Ishikawa (cell line): ENCODE results near the gene PIWIL4.

Source experiments
- CEBPB ChIP-seq: IDR thresholded peaks from 2 replicates; pipeline ENCODE4 v1.6.1; 2012
- CREB1 ChIP-seq: IDR thresholded peaks from 2 replicates; pipeline ENCODE4 v1.6.1; 2012; ENCODE audit warnings: low read depth
- EGR1 ChIP-seq: IDR thresholded peaks from 2 replicates; pipeline ENCODE4 v1.6.1; 2012
- EP300 ChIP-seq: IDR thresholded peaks from 2 replicates; pipeline ENCODE4 v1.6.1; 2012; ENCODE audit warnings: borderline replicate concordance
- FOXM1 ChIP-seq: IDR thresholded peaks from 2 replicates; pipeline ENCODE4 v1.6.1; 2012; ENCODE audit warnings: low read depth, borderline replicate concordance
- MAX ChIP-seq: IDR thresholded peaks from 2 replicates; pipeline ENCODE4 v1.6.1; 2012
- NFIC ChIP-seq: IDR thresholded peaks from 2 replicates; pipeline ENCODE4 v1.6.1; 2012
- RAD21 ChIP-seq: IDR thresholded peaks from 2 replicates; pipeline ENCODE4 v1.6.1; 2012; ENCODE audit warnings: low read depth
- REST ChIP-seq: IDR thresholded peaks from 2 replicates; pipeline ENCODE4 v1.6.1; 2012; ENCODE audit warnings: low read depth, mild to moderate bottlenecking
- TAF1 ChIP-seq: IDR thresholded peaks from 2 replicates; pipeline ENCODE4 v1.6.1; 2012; ENCODE audit warnings: low read depth, mild to moderate bottlenecking
- TCF12 ChIP-seq: IDR thresholded peaks from 2 replicates; pipeline ENCODE4 v1.6.1; 2012; ENCODE audit warnings: low read depth
- TEAD4 ChIP-seq: IDR thresholded peaks from 2 replicates; pipeline ENCODE4 v1.6.1; 2012
- USF1 ChIP-seq: IDR thresholded peaks from 2 replicates; pipeline ENCODE4 v1.6.1; 2012
- YY1 ChIP-seq: IDR thresholded peaks from 2 replicates; pipeline ENCODE4 v1.6.1; 2012; ENCODE audit warnings: low read depth
- ZBTB7A ChIP-seq: IDR thresholded peaks from 2 replicates; pipeline ENCODE4 v1.6.1; 2012; ENCODE audit warnings: low read depth

PIWIL4 gene

DNA sequence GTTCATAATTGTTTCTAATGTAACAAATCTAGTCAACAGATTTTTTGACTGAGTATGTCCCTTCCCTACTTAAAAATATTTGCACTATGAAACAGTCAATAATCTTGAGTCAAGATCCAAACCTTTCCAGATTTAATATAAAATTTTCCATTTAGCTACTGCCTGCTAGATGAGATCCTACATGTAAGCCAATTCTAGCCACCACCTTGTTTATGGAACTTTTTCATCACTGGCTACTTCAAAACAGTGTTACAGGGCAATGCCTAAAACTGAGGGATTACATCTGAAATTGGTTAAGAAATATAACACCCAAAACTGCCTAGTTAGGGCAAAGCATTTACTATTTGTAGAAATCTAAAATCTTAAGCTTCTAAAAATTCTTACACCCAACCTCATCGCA lies 34.0 kb upstream of the PIWIL4 start:
- TF ChIP-seq CEBPB = no peak
- no peak for TF ChIP-seq ZBTB7A
- TF ChIP-seq FOXM1 = no peak

- TF ChIP-seq ZBTB7A (no peak), FOXM1 (no peak), CREB1 (no peak), CEBPB (no peak), TEAD4 (no peak), TAF1 (no peak), EP300 (no peak), RAD21 (no peak), YY1 (no peak), TCF12 (no peak), MAX (no peak), USF1 (no peak), NFIC (no peak)
Measured at GRCh38 chr11:94533696-94534630, 33.2 kb upstream of the PIWIL4 start.

- TF ChIP-seq MAX = no peak
- no peak for TF ChIP-seq TEAD4
- no peak for TF ChIP-seq YY1
- TF ChIP-seq CEBPB = no peak
- TF ChIP-seq FOXM1 = no peak
- no peak for TF ChIP-seq CREB1
- no peak for TF ChIP-seq TCF12
- TF ChIP-seq NFIC = no peak
- no peak for TF ChIP-seq TAF1
- no peak for TF ChIP-seq EGR1
- TF ChIP-seq EP300 = no peak
- no peak for TF ChIP-seq REST
- TF ChIP-seq RAD21 = no peak
Measured at GRCh38 chr11:94536386-94536785, 30.8 kb upstream of the PIWIL4 start.

GRCh38 chr11:94537031-94537600 lies 30.1 kb upstream of the PIWIL4 start:
- TF ChIP-seq CREB1 = no peak
- TF ChIP-seq RAD21 = no peak
- TF ChIP-seq TAF1 = no peak
- no peak for TF ChIP-seq EP300
- TF ChIP-seq TEAD4 = no peak
- TF ChIP-seq YY1 = no peak
- TF ChIP-seq MAX = no peak
- TF ChIP-seq FOXM1 = no peak
- TF ChIP-seq ZBTB7A = no peak
- no peak for TF ChIP-seq NFIC
- TF ChIP-seq TCF12 = no peak
- no peak for TF ChIP-seq EGR1
- TF ChIP-seq REST = no peak
- TF ChIP-seq CEBPB = no peak
- no peak for TF ChIP-seq USF1

DNA sequence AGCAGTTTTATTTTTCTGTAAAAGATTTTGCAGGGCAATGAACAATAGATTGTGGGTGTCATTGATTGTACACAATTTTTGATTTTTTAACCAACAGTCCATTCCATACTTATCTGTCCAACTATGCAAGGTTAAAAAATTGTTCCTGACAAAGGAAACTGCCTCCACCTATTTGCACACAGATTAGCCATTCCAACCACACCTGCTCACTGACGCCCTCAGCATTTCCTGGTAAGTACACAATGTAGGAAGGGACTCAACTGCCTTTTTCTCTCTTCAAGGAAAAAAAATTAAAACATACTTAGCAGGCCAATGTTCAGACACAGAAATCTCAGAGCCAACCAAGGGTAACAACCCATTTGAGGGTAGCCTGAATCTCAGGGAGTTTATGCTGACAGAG lies 27.7 kb upstream of the PIWIL4 start:
- TF ChIP-seq REST (no peak), YY1 (no peak), CREB1 (no peak), EP300 (no peak), TCF12 (no peak), FOXM1 (no peak), NFIC (no peak), EGR1 (no peak), CEBPB (no peak), TAF1 (no peak), RAD21 (no peak), MAX (no peak), USF1 (no peak), ZBTB7A (no peak), TEAD4 (no peak)
